RWPE2 (cell line): Measurements from ENCODE around the gene RPLP2.

Experiments used
- ATAC-seq: fragments of 200-7000 bp; cut with Tn5 transposase; 3 replicates; pipeline ENCODE4 v1.9.1; 2021; ENCODE audit warnings: low read depth
- DNase-seq: peaks from one replicate; pipeline ENCODE4 v3.0.0-alpha.2; 2020; ENCODE audit warnings: low spot score
- H3K27ac ChIP-seq: fragments of 450-650 bp; 2 replicates; pipeline ENCODE4 v1.5.1; 2017; ENCODE audit warnings: mild to moderate bottlenecking; ENCODE audit not compliant: poor library complexity, severe bottlenecking
- H3K27me3 ChIP-seq: fragments of 250-450 bp; sonication (Bioruptor Pico); 2 replicates; pipeline ENCODE4 v1.5.1; 2021; ENCODE audit warnings: mild to moderate bottlenecking, moderate library complexity; ENCODE audit not compliant: insufficient read depth, poor library complexity, severe bottlenecking
- H3K36me3 ChIP-seq: fragments of 250-450 bp; sonication (Bioruptor Pico); 2 replicates; pipeline ENCODE4 v1.5.1; 2020; ENCODE audit warnings: low read depth, mild to moderate bottlenecking, moderate library complexity
- H3K4me1 ChIP-seq: fragments of 250-450 bp; sonication (Bioruptor Pico); 2 replicates; pipeline ENCODE4 v1.5.1; 2021; ENCODE audit warnings: mild to moderate bottlenecking, moderate library complexity; ENCODE audit not compliant: insufficient read depth, poor library complexity, severe bottlenecking
- H3K4me3 ChIP-seq: fragments of 250-450 bp; sonication (Bioruptor Pico); 2 replicates; pipeline ENCODE4 v1.5.1; 2021; ENCODE audit warnings: mild to moderate bottlenecking, moderate library complexity; ENCODE audit not compliant: severe bottlenecking
- H3K9me3 ChIP-seq: fragments of 250-450 bp; sonication (Bioruptor Pico); 2 replicates; pipeline ENCODE4 v1.5.1; 2021; ENCODE audit warnings: mild to moderate bottlenecking, moderate library complexity; ENCODE audit not compliant: severe bottlenecking
- TF ChIP-seq, protein P1 (sequence below): fragments of 450-650 bp; IDR thresholded peaks from one replicate; pipeline ENCODE4 v1.5.1; 2017; ENCODE audit warnings: mild to moderate bottlenecking, moderate library complexity; ENCODE audit not compliant: poor library complexity, severe bottlenecking

The RPLP2 gene

DNA sequence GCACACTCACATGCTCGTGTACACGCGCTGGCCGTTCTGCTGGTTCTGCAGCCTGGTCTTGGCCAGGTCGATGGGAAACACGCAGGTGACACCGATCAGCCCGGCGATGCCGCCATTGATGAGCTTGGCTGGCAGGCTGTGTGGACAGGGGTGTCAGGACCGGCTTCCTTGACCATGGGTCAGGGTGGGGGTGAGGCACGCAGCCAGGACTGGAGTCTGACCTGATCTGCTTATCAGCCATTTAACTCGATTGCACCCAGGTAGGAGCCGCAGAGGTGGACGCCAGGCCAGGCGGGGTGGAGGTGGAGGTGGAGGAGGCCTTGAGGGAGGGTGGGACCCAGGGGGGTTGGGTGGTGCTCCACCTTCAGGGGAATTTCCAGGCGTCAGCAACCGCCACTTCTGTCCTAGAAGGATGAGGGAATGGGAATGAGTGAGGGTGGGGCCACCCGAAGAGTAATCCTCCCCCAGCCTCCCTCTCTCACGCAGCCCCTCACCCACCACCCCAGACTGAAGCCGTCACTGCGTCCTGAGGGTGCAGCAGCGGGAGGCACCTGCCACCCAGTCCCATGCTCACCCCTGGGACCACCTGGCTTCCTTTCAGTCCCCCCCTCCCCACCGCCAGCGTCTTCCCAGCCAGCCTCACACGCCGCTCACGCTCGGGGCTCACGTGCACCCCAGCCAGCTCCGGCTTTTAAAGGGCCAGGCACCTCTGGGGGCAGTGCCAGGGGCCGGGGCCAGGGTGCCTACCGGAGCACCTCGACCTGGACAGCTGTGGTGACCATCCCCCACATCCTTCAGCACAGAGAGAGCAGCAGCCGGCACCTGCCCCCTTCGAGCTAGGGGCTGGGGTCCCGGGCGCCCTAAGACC lies 14.8 kb upstream of the RPLP2 start:
- ATAC-seq (peak; percentile 6; the same call in 1 of the 3 replicates), DNase-seq (no peak)
- H3K36me3 ChIP-seq = peaks cover 7% of the 10 kb centered on the region; the same call in 1 of the 2 replicates
- peak overlapping the region; percentile 69 for H3K4me3 ChIP-seq
- TF ChIP-seq, protein P1, sequence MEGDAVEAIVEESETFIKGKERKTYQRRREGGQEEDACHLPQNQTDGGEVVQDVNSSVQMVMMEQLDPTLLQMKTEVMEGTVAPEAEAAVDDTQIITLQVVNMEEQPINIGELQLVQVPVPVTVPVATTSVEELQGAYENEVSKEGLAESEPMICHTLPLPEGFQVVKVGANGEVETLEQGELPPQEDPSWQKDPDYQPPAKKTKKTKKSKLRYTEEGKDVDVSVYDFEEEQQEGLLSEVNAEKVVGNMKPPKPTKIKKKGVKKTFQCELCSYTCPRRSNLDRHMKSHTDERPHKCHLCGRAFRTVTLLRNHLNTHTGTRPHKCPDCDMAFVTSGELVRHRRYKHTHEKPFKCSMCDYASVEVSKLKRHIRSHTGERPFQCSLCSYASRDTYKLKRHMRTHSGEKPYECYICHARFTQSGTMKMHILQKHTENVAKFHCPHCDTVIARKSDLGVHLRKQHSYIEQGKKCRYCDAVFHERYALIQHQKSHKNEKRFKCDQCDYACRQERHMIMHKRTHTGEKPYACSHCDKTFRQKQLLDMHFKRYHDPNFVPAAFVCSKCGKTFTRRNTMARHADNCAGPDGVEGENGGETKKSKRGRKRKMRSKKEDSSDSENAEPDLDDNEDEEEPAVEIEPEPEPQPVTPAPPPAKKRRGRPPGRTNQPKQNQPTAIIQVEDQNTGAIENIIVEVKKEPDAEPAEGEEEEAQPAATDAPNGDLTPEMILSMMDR = no peak
- no peaks in the 10 kb centered on the region for H3K9me3 ChIP-seq
- peaks cover 2% of the 10 kb centered on the region for H3K4me1 ChIP-seq
- no peaks in the 10 kb centered on the region for H3K27me3 ChIP-seq
- peak overlapping the region; percentile 70 for H3K27ac ChIP-seq

DNA sequence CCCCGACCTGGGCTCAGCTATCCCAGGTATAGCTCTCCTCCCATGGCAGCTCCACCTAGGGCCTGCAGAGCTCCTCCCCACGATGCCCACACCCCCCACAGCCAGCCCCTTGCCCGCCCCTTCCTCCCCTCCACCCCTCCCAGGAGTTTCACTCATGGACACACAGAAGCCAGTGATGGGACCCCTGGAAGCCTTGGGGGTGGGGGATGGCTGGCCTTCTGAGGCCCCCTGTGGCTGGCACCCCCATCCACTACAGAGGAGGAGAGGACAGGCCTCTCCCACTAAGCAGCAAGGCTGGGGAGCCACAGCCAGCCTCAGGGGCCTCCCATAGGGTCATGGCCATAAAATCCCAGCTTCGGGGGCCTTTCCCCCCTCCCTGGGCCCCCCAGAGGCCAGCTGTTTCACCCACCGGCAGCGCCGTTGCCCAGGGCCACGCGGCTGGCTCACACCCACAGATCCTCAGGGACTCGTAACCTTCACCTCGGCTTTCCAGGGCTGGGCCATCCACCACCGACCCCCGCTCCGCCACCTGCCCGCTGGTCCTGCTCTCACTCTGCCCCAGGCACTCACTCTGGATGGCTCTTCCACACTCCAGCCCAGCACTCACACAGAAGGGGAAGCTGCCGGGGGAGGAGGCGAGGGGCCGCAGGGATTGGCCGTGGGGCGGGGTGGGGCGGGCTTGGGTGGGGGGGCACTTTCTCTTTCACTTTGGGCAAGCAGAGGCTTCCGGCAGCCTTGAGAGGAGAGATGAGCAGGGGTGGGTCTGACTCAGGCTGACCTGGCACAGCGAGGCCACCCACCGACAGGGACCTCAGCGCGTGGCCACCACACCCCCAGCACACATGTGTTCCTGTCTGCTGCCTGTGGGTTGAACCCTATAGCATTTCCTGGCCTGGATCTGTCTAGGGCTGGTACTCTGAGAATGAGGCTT lies 13.9 kb upstream of the RPLP2 start:
- Histone ChIP-seq H3K4me1 (peaks cover 2% of the 10 kb centered on the region), H3K36me3 (peaks cover 7% of the 10 kb centered on the region; the same call in 1 of the 2 replicates)

DNA sequence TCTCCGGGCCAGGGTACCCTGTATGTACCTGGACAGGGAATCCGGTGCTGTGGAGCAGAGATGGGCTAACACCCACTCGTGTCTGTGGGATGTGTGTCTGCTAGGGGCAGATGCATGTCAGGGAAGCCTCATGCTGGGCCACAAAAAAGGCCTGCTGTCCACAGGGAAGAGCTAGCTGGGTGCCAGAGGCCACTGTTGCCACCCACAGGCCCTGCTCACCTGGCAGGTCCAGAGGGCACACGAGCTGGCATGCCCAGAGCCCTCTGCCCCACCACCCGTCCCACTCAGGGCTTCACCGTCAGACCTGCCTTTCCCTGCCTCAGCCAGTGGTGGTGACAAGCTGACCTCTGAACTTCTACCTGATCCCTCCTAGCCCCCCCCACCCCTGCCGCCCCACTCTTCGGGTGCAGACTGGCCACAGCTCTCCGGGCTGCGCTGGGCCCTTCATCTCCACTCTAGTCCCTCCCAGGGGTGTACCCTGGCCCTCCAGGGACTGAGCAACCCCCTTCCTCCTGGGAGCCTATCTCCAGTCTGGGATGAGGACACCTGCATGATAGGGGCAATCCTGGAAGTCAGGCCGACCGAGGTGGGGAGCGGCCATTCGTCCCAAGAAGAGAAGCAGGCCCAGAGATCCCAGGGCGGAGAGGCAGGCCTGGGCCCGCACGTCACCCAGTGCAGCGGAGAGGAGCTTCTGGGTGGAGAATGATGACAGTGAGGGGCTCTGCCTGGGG lies 13.0 kb upstream of the RPLP2 start:
- DNase-seq = no peak
- Histone ChIP-seq H3K36me3 (peaks cover 10% of the 10 kb centered on the region; the same call in 1 of the 2 replicates), H3K4me1 (peaks cover 2% of the 10 kb centered on the region), H3K27me3 (no peaks in the 10 kb centered on the region), H3K4me3 (peak overlapping the region; percentile 69), H3K9me3 (no peaks in the 10 kb centered on the region), H3K27ac (peak overlapping the region; percentile 70)
- TF ChIP-seq, protein P1 = no peak
- ATAC-seq = no peak

More for the DNA sequence above, 13.9 kb upstream of the RPLP2 start:
- DNase-seq (no peak), ATAC-seq (peak; percentile 52)
- peak overlapping the region; percentile 69 for H3K4me3 ChIP-seq
- H3K27me3 ChIP-seq = no peaks in the 10 kb centered on the region
- peak overlapping the region; percentile 70 for H3K27ac ChIP-seq
- no peaks in the 10 kb centered on the region for H3K9me3 ChIP-seq
- TF ChIP-seq, protein P1 = no peak

DNA sequence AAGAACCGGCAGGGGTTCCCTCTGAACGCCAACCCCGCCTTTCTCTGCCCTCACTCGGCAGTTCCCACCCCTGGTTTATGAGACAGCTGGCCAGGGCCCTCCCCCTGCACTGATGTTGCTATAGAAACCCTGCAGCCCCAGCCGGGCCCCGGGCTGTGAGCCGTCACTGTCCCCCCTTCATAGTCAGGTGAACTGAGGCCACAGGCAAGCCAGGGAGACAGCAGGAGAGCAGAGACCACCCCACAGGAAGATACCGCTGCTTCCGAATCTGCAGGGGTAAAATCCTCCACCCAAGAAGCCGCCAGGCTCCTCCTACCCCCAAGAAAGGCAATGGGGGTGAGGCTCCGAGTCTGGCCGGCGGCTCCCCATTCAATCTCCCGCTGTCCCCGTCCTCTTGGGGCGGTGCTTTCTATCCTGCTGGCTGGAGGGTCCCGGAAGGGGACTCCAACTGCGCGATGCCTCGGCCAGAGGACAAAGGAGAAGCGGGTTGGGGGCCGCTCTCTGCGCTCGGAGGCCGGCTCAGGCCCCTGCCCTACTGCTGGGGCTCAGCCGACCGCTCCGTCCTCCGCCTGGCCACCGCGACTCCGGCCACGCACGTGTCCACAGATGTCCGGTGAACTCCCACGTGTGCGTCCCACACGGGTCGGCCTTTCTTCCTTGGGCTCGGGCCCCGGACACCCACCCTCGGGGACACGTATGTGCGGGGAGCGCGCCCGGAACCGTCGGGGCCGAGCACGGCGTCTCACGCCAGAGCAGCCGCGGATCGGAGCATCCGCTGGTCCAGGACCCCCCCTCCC lies 12.3 kb upstream of the RPLP2 start:
- TF ChIP-seq, protein P1 = no peak
- H3K27ac ChIP-seq = peak overlapping the region; percentile 70
- H3K4me3 ChIP-seq = peak overlapping the region; percentile 69
- peaks cover 18% of the 10 kb centered on the region for H3K36me3 ChIP-seq
- H3K9me3 ChIP-seq = no peaks in the 10 kb centered on the region
- H3K27me3 ChIP-seq = no peaks in the 10 kb centered on the region
- peaks cover 2% of the 10 kb centered on the region for H3K4me1 ChIP-seq
- ATAC-seq (peak; percentile 35), DNase-seq (no peak)
